ENCODE data around the gene DIAPH2.
"Not testable (repeated sequence)": the region's sequence is repeated elsewhere in the genome, so short reads cannot be mapped to it uniquely, and the experiment has no call there.

DIAPH2 gene

GRCh38 chrX:96703379-96703778, 18.7 kb downstream of the DIAPH2 start:
- H3K27me3 Mint-ChIP-seq, result no peaks in the 10 kb centered on the region
- intact Hi-C loops (cut with micrococcal nuclease), result no loop called here
- no peaks in the 10 kb centered on the region for H3K9me3 Mint-ChIP-seq
- H3K27ac Mint-ChIP-seq, result no peak overlapping the region
- H3K36me3 Mint-ChIP-seq (ENCODE audit: low read depth), result peaks cover 23% of the 10 kb centered on the region
- H3K4me1 Mint-ChIP-seq (ENCODE audit: low read depth), result peaks cover 36% of the 10 kb centered on the region
- no peak overlapping the region for H3K4me3 Mint-ChIP-seq

DNA sequence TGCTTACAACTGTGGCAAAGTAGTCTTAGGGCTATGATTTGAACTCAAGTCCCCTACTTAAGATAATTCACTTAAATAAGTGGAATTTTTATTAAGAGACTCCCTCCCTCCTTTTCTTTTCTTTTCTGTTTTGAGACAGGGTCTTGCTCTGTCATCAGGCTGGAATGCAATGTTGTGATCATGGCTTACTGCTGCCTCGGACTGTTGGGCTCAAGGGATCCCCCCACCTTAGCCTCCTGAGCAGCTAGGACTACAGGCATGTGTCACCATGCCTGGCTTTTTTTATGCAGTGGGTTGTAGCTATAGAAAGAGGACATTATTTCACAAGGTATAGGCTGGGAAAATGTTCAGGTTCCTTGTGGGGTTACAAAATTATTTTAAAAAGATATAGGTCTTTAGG, 19.2 kb downstream of the DIAPH2 start:
- no peak overlapping the region for H3K4me3 Mint-ChIP-seq
- no peak overlapping the region for H3K27ac Mint-ChIP-seq
- H3K36me3 Mint-ChIP-seq (ENCODE audit: low read depth), result peaks cover 23% of the 10 kb centered on the region
- peaks cover 39% of the 10 kb centered on the region for H3K4me1 Mint-ChIP-seq (ENCODE audit: low read depth)
- intact Hi-C loops (cut with micrococcal nuclease), result no loop called here
- no peaks in the 10 kb centered on the region for H3K27me3 Mint-ChIP-seq
- no peaks in the 10 kb centered on the region for H3K9me3 Mint-ChIP-seq

- H3K9me3 Mint-ChIP-seq, result no peaks in the 10 kb centered on the region
- intact Hi-C loops (cut with micrococcal nuclease), result no loop called here
- no peaks in the 10 kb centered on the region for H3K27me3 Mint-ChIP-seq
- H3K4me1 Mint-ChIP-seq (ENCODE audit: low read depth), result peaks cover 38% of the 10 kb centered on the region
- H3K27ac Mint-ChIP-seq, result no peak overlapping the region
- H3K4me3 Mint-ChIP-seq, result no peak overlapping the region
- H3K36me3 Mint-ChIP-seq (ENCODE audit: low read depth), result peaks cover 20% of the 10 kb centered on the region
Measured at GRCh38 chrX:96704629-96705028, 20.0 kb downstream of the DIAPH2 start.

- no peaks in the 10 kb centered on the region for H3K9me3 Mint-ChIP-seq
Measured at GRCh38 chrX:96705905-96706304, 21.3 kb downstream of the DIAPH2 start.

GRCh38 chrX:96707804-96708203, 23.2 kb downstream of the DIAPH2 start:
- H3K4me3 Mint-ChIP-seq, result no peak overlapping the region
- H3K4me1 Mint-ChIP-seq (ENCODE audit: low read depth), result peaks cover 26% of the 10 kb centered on the region
- H3K9me3 Mint-ChIP-seq, result no peaks in the 10 kb centered on the region
- intact Hi-C loops (cut with micrococcal nuclease), result no loop called here
- no peak overlapping the region for H3K27ac Mint-ChIP-seq
- H3K36me3 Mint-ChIP-seq (ENCODE audit: low read depth), result peaks cover 6% of the 10 kb centered on the region
- no peaks in the 10 kb centered on the region for H3K27me3 Mint-ChIP-seq

More at GRCh38 chrX:96705905-96706304, 21.3 kb downstream of the DIAPH2 start:
- no peaks in the 10 kb centered on the region for H3K27me3 Mint-ChIP-seq
- intact Hi-C loops (cut with micrococcal nuclease), result no loop called here
- H3K4me1 Mint-ChIP-seq (ENCODE audit: low read depth), result peaks cover 25% of the 10 kb centered on the region
- no peak overlapping the region for H3K4me3 Mint-ChIP-seq
- peaks cover 7% of the 10 kb centered on the region for H3K36me3 Mint-ChIP-seq (ENCODE audit: low read depth)
- H3K27ac Mint-ChIP-seq, result no peak overlapping the region

GRCh38 chrX:96710031-96710430, 25.4 kb downstream of the DIAPH2 start:
- Mint-ChIP-seq H3K36me3 (ENCODE audit: low read depth) (peaks cover 6% of the 10 kb centered on the region), H3K4me3 (no peak overlapping the region), H3K27me3 (no peaks in the 10 kb centered on the region), H3K27ac (no peak overlapping the region), H3K4me1 (ENCODE audit: low read depth) (peaks cover 21% of the 10 kb centered on the region), H3K9me3 (no peaks in the 10 kb centered on the region)
- intact Hi-C loops (cut with micrococcal nuclease), result no loop called here

DNA sequence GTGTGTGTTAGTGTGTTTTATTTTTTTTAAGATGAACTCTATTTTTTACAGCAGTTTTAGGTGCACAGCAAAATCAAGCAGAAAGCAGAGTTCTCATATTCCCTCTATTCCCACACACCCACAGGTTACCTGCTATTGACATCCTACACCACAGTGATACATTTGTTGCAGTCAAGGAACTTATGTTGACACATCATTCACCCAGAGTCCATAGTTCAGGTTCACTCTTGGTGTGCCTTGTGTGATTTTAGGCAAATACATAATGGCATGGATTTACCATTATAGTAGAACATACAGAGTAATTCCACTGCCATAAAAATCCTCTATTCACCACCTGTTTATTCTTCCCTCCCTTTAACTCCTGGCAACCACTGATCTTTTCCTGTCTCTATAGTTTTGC, 28.7 kb downstream of the DIAPH2 start:
- Mint-ChIP-seq H3K36me3 (ENCODE audit: low read depth) (no peaks in the 10 kb centered on the region), H3K27ac (no peak overlapping the region), H3K4me3 (no peak overlapping the region), H3K27me3 (no peaks in the 10 kb centered on the region), H3K9me3 (no peaks in the 10 kb centered on the region), H3K4me1 (ENCODE audit: low read depth) (peaks cover 15% of the 10 kb centered on the region)
- intact Hi-C loops (cut with micrococcal nuclease), result no loop called here

- H3K27me3 Mint-ChIP-seq; H3K4me3 Mint-ChIP-seq; H3K36me3 Mint-ChIP-seq (ENCODE audit: low read depth); H3K9me3 Mint-ChIP-seq; H3K27ac Mint-ChIP-seq; intact Hi-C loops (cut with micrococcal nuclease): not testable (repeated sequence)
- H3K4me1 Mint-ChIP-seq (ENCODE audit: low read depth), result peaks cover 12% of the 10 kb centered on the region
Measured at GRCh38 chrX:96714393-96714792, 29.8 kb downstream of the DIAPH2 start.

DNA sequence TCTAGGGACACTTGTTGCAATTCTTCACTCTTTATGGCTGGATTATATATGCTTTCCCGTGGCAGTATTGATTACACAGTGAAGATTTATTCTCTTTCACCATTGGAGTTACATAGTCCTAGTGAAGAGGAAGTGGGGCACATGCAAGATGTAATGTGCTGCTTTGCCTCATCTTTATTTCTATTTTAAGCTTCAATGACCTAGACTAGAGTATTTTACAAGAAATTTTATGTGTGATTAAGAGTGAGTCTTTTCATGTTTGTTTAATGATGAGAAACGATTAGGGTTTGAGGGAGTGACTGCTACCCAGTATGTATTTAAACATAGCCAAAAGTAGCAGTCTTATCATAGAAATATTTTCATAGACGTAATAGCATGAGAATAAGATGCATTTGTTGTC, 30.8 kb downstream of the DIAPH2 start:
- peaks cover 12% of the 10 kb centered on the region for H3K4me1 Mint-ChIP-seq (ENCODE audit: low read depth)
- intact Hi-C loops (cut with micrococcal nuclease), result no loop called here
- no peaks in the 10 kb centered on the region for H3K36me3 Mint-ChIP-seq (ENCODE audit: low read depth)
- H3K9me3 Mint-ChIP-seq, result no peaks in the 10 kb centered on the region
- no peaks in the 10 kb centered on the region for H3K27me3 Mint-ChIP-seq
- no peak overlapping the region for H3K27ac Mint-ChIP-seq
- H3K4me3 Mint-ChIP-seq, result no peak overlapping the region

DNA sequence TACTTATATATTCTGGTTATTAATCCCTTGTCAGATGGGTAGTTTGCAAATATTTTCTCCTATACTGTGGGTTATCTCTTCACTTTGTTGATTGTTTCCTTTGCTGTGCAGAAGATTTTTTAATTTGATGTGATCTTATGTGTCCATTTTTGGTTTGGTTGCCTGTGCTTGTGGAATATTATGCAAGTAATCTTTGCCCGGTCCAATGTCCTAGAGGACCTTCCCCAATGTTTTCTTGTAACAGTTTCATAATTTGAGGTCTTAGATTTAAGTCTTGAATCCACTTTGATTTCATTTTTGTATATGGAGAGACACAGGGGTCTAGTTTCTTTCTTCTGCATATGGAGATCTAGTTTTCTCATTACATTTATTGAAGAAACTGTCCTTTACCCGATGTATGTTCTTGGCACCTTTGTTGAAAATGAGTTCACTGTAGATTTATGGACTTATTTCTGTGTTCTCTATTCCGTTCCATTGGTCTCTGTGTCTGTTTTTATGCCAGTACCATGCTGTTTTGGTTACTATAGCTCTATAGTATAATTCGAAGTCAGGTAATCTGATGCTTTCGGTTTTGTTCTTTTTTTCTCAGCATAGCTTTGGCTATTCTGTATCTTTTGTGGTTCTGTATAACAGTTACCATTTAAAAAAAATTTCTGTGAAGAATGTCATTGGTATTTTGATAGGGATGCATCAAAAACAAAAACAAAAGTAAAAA, 34.7 kb downstream of the DIAPH2 start:
- Mint-ChIP-seq H3K27me3 (no peaks in the 10 kb centered on the region), H3K4me1 (ENCODE audit: low read depth) (peaks cover 8% of the 10 kb centered on the region), H3K36me3 (ENCODE audit: low read depth) (no peaks in the 10 kb centered on the region), H3K27ac (no peak overlapping the region), H3K4me3 (no peak overlapping the region), H3K9me3 (no peaks in the 10 kb centered on the region)
- intact Hi-C loops (cut with micrococcal nuclease), result no loop called here

DNA sequence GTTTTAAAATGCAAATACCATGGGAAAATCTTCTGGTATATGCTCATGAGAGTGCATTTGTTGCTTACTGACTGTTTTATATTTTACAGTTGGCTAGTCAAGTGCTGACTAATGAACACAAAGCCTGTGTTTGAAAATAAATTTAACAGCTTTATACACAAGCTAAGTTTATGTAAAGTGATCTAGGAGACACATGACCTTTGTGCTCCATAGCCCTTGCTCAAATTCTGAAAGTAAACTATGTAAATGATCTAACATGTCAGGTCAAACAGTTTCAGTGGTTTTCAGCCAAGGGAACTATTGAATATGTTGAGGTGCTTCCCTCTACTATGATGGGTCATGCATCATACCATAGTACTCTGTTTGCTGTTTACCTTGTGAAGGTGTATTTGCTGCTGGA, 36.7 kb downstream of the DIAPH2 start:
- Mint-ChIP-seq H3K36me3 (ENCODE audit: low read depth) (no peaks in the 10 kb centered on the region), H3K27me3 (no peaks in the 10 kb centered on the region)

GRCh38 chrX:96722781-96723180, 38.1 kb downstream of the DIAPH2 start:
- no peaks in the 10 kb centered on the region for H3K9me3 Mint-ChIP-seq
- H3K4me1 Mint-ChIP-seq (ENCODE audit: low read depth), result peaks cover 15% of the 10 kb centered on the region
- no peak overlapping the region for H3K4me3 Mint-ChIP-seq
- intact Hi-C loops (cut with micrococcal nuclease), result no loop called here
- no peaks in the 10 kb centered on the region for H3K36me3 Mint-ChIP-seq (ENCODE audit: low read depth)
- no peaks in the 10 kb centered on the region for H3K27me3 Mint-ChIP-seq
- H3K27ac Mint-ChIP-seq, result no peak overlapping the region

More for the DNA sequence above, 36.7 kb downstream of the DIAPH2 start:
- no peaks in the 10 kb centered on the region for H3K9me3 Mint-ChIP-seq
- peaks cover 5% of the 10 kb centered on the region for H3K4me1 Mint-ChIP-seq (ENCODE audit: low read depth)
- no peak overlapping the region for H3K4me3 Mint-ChIP-seq
- intact Hi-C loops (cut with micrococcal nuclease), result no loop called here
- H3K27ac Mint-ChIP-seq, result no peak overlapping the region

DNA sequence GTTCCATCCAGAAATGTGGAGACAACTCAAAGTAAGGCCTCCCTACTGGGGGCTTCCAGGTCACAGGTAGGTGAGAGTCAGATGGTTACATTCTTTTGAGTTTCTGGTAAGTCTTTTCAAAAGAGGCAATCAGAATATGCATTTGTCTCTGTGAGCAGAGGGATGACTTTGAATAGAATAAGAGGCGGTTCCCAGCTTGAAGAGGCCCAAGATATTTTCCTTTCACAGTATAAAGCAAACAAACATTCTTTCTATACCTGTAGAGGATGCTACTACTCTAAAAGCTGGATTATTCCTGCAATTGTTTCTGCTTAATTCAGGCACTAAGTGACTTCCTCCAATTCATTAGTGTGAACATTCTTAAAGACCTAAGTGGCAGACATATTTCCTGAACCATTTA, 44.4 kb downstream of the DIAPH2 start:
- H3K4me1 Mint-ChIP-seq (ENCODE audit: low read depth), result peaks cover 15% of the 10 kb centered on the region
- H3K36me3 Mint-ChIP-seq (ENCODE audit: low read depth), result no peaks in the 10 kb centered on the region
- intact Hi-C loops (cut with micrococcal nuclease), result no loop called here
- no peak overlapping the region for H3K4me3 Mint-ChIP-seq
- H3K27me3 Mint-ChIP-seq, result no peaks in the 10 kb centered on the region
- H3K27ac Mint-ChIP-seq, result no peak overlapping the region
- H3K9me3 Mint-ChIP-seq, result no peaks in the 10 kb centered on the region

- intact Hi-C loops (cut with micrococcal nuclease), result no loop called here
- Mint-ChIP-seq H3K4me3 (no peak overlapping the region), H3K4me1 (ENCODE audit: low read depth) (peaks cover 21% of the 10 kb centered on the region), H3K27ac (no peak overlapping the region), H3K36me3 (ENCODE audit: low read depth) (no peaks in the 10 kb centered on the region), H3K9me3 (no peaks in the 10 kb centered on the region), H3K27me3 (no peaks in the 10 kb centered on the region)
Measured at GRCh38 chrX:96729868-96730643, 45.4 kb downstream of the DIAPH2 start.
